Osteoblast (primary cell): ENCODE data around the gene CDH4. TPM values are rescaled to one million over a fixed set of nuclear protein-coding genes. Genes with fewer than 3 reads are reported as not detected.

Source experiments
- DNase-seq: peaks from one replicate; pipeline ENCODE4 v3.0.0; 2011; ENCODE audit warnings: low spot score, mixed read lengths; ENCODE audit not compliant: insufficient read length; ENCODE audit errors: missing footprints
- H2AFZ ChIP-seq: 2 replicates; pipeline ENCODE4 v1.6.0; 2011; ENCODE audit warnings: mild to moderate bottlenecking, low read length
- H3K27ac ChIP-seq: 2 replicates; pipeline ENCODE4 v1.5.1; 2011; ENCODE audit warnings: mild to moderate bottlenecking, low read depth, low read length, moderate library complexity
- H3K27me3 ChIP-seq: 2 replicates; pipeline ENCODE4 v1.6.0; 2012; ENCODE audit warnings: mild to moderate bottlenecking, control low read depth, inconsistent platforms, low read length, moderate library complexity; ENCODE audit not compliant: insufficient read depth
- H3K36me3 ChIP-seq: 2 replicates; pipeline ENCODE4 v1.5.1; 2011; ENCODE audit warnings: mild to moderate bottlenecking, low read length, control low read depth, moderate library complexity; ENCODE audit not compliant: insufficient read depth
- H3K4me1 ChIP-seq: 2 replicates; pipeline ENCODE4 v1.5.1; 2011; ENCODE audit warnings: mild to moderate bottlenecking, low read length, control low read depth, moderate library complexity; ENCODE audit not compliant: insufficient read depth
- H3K4me2 ChIP-seq: 2 replicates; pipeline ENCODE4 v1.6.0; 2011; ENCODE audit warnings: mild to moderate bottlenecking, low read length; ENCODE audit not compliant: insufficient read depth
- H3K4me3 ChIP-seq: fragments of 200-600 bp; sonication (generic); 3 replicates; pipeline ENCODE4 v1.5.1; 2012; ENCODE audit warnings: mild to moderate bottlenecking, low read length, inconsistent platforms; ENCODE audit not compliant: insufficient read depth
- H3K79me2 ChIP-seq: 2 replicates; pipeline ENCODE4 v1.6.0; 2012; ENCODE audit warnings: mild to moderate bottlenecking, low read length, control low read depth, inconsistent platforms; ENCODE audit not compliant: insufficient read depth
- H3K9me3 ChIP-seq: 2 replicates; pipeline ENCODE4 v1.5.1; 2011; ENCODE audit warnings: low read depth, low read length, control low read depth
- H4K20me1 ChIP-seq: 2 replicates; pipeline ENCODE4 v1.6.0; 2012; ENCODE audit warnings: mild to moderate bottlenecking, low read length, control low read depth; ENCODE audit not compliant: insufficient read depth
- CTCF ChIP-seq: IDR thresholded peaks from 2 replicates; pipeline ENCODE4 v1.5.1; 2011; ENCODE audit warnings: mild to moderate bottlenecking, low read depth, low read length, moderate library complexity; ENCODE audit errors: extremely low read depth
- total RNA-seq: library from RNA; depleted of rRNA; stranded (reverse); fragments of >200 nt; gene quantifications from 2 replicates; pipeline ENCODE4 v1.2.3, GENCODE V29; 2012

The CDH4 gene
- total RNA-seq, 1 donor = 1.1 TPM

GRCh38 chr20:61731363-61732181, 479.5 kb downstream of the CDH4 start:
- no peak overlapping the region for H3K4me3 ChIP-seq
- no peak overlapping the region for H2AFZ ChIP-seq
- H4K20me1 ChIP-seq = no peaks in the 10 kb centered on the region
- no peak overlapping the region for H3K27ac ChIP-seq
- H3K9me3 ChIP-seq = no peaks in the 10 kb centered on the region
- DNase-seq = peak; percentile 96
- no peaks in the 10 kb centered on the region for H3K27me3 ChIP-seq
- no peak for TF ChIP-seq CTCF
- no peaks in the 10 kb centered on the region for H3K79me2 ChIP-seq
- H3K36me3 ChIP-seq = no peaks in the 10 kb centered on the region
- no peaks in the 10 kb centered on the region for H3K4me1 ChIP-seq
- H3K4me2 ChIP-seq = no peak overlapping the region

GRCh38 chr20:61732511-61733210, 480.6 kb downstream of the CDH4 start:
- no peaks in the 10 kb centered on the region for H3K79me2 ChIP-seq
- H3K36me3 ChIP-seq = no peaks in the 10 kb centered on the region
- no peak overlapping the region for H3K4me3 ChIP-seq
- H3K27ac ChIP-seq = no peak overlapping the region
- no peaks in the 10 kb centered on the region for H3K4me1 ChIP-seq
- no peak overlapping the region for H3K4me2 ChIP-seq
- no peak overlapping the region for H2AFZ ChIP-seq
- TF ChIP-seq CTCF = no peak
- H3K9me3 ChIP-seq = no peaks in the 10 kb centered on the region
- no peaks in the 10 kb centered on the region for H4K20me1 ChIP-seq
- DNase-seq = peak; percentile 88
- H3K27me3 ChIP-seq = no peaks in the 10 kb centered on the region

GRCh38 chr20:61733216-61733615, 481.2 kb downstream of the CDH4 start:
- TF ChIP-seq CTCF = no peak
- peak; percentile 13 for DNase-seq
- no peaks in the 10 kb centered on the region for H3K9me3 ChIP-seq

More at GRCh38 chr20:61733216-61733615, 481.2 kb downstream of the CDH4 start:
- no peaks in the 10 kb centered on the region for H3K79me2 ChIP-seq
- H3K27me3 ChIP-seq = no peaks in the 10 kb centered on the region
- H3K36me3 ChIP-seq = no peaks in the 10 kb centered on the region
- H2AFZ ChIP-seq = no peak overlapping the region
- H3K27ac ChIP-seq = no peak overlapping the region
- no peaks in the 10 kb centered on the region for H3K4me1 ChIP-seq
- H3K4me3 ChIP-seq = no peak overlapping the region
- no peaks in the 10 kb centered on the region for H4K20me1 ChIP-seq
- no peak overlapping the region for H3K4me2 ChIP-seq
